ENCODE data around the gene IMMT. TPM values are rescaled to one million over a fixed set of nuclear protein-coding genes. Genes with fewer than 3 reads are reported as not detected.
A peak's percentile ranks its signal among the peaks of the same experiment; 100 is the strongest.

Gene IMMT
- total and polyA plus RNA-seq, 2 donors: 50.5 to 62.6 TPM

DNA sequence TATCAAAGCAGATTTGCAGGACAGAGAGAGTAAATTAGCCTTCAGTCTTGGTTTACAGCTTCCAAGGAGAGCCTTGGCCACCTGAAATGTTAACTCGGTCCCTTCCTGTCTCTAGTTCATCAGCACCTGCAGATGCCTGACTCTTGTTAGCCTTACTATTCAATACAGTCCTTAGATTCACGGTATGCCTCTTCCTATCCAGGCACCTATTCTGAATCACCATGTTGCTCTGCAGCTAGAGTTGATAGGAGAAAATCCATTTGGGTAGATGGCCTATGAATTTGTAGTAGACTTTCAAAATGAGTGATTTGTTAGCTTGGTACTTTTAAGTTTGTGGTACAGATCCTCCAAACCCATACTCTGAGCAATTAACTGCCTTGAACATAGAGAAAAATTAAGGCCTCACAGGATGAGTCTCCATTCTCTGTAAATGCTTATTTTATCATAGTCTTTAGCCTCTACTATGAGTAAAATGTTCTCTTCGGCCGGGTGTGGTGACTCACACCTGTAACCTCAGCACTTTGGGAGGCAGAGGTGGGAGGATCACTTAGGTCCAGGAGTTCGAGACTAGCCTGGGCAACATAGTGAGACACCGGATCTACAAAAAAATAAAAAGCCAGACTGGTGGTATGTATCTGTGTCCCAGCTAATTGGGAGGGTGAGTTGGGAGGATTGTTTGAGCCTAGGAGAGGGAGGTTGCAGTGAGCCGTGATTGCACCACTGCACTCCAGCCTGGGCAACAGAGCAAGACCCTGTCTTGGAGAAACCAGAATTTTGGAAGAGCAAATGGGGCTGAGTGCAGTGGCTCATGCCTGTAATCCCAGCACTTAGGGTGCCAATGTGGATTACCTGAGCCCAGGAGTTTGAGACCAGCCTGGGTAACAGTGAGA lies 56.3 kb downstream of the IMMT start:
- WGBS: 96% methylated on average over 7 of the region's 7 CpGs
- no peak overlapping the region for H3K27ac ChIP-seq (ENCODE audit: low read depth)
- H3K4me3 ChIP-seq (ENCODE audit: low read depth, low read length): no peak overlapping the region
- no peak for DNase-seq (ENCODE audit: extremely low spot score)
- H3K4me1 ChIP-seq (ENCODE audit: insufficient read depth): no peaks in the 10 kb centered on the region
- peaks cover 6% of the 10 kb centered on the region for H3K36me3 ChIP-seq (ENCODE audit: insufficient read depth)

DNA sequence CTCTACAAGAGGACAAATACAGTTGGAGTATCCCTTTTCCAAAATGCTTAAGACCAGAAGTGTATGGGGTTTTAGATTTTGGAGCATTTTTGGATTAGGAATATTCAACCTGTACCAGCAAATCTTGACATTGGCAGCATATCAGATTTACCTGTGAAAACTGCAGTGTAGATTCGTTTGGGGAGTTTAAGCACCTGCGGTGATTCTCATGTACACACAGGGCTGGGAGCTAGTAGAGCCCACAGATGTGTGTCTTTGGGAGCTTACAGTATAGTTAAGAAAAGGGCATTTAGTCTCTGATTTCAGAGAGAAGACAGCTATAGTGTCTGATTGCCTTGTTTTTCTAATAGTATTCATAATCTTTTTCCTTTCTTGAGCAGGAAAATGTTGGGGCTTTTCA lies 59.1 kb downstream of the IMMT start:
- Histone ChIP-seq H3K36me3 (ENCODE audit: insufficient read depth) (peaks cover 11% of the 10 kb centered on the region), H3K4me1 (ENCODE audit: insufficient read depth) (no peaks in the 10 kb centered on the region), H3K4me3 (ENCODE audit: low read depth, low read length) (no peak overlapping the region), H3K27ac (ENCODE audit: low read depth) (no peak overlapping the region)
- DNase-seq (ENCODE audit: extremely low spot score): no peak
- 93% methylated on average over 2 of the region's 2 CpGs for WGBS

DNA sequence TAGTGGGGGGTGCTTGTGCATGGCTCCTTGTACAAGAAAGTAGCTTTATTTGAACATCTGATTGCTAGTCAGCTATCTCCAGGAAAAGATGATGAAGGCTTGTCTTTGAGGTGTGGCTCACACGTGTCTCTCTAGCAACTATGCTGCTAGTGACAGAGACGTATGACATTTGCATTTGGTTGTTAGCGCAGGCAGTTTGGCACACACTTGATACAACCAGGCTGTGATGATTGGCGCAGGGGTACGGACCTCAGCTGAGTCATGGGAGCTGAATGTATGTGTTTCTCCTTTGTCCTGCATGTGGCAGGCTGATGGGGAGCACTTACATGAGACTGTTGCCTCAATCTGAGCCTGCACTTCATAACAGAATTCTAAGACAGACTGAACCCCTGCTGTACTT lies 59.6 kb downstream of the IMMT start:
- WGBS: 88% methylated on average over 5 of the region's 5 CpGs
- no peak for DNase-seq (ENCODE audit: extremely low spot score)
- no peak overlapping the region for H3K27ac ChIP-seq (ENCODE audit: low read depth)
- H3K4me1 ChIP-seq (ENCODE audit: insufficient read depth): no peaks in the 10 kb centered on the region
- H3K36me3 ChIP-seq (ENCODE audit: insufficient read depth): peaks cover 11% of the 10 kb centered on the region
- H3K4me3 ChIP-seq (ENCODE audit: low read depth, low read length): no peak overlapping the region

DNA sequence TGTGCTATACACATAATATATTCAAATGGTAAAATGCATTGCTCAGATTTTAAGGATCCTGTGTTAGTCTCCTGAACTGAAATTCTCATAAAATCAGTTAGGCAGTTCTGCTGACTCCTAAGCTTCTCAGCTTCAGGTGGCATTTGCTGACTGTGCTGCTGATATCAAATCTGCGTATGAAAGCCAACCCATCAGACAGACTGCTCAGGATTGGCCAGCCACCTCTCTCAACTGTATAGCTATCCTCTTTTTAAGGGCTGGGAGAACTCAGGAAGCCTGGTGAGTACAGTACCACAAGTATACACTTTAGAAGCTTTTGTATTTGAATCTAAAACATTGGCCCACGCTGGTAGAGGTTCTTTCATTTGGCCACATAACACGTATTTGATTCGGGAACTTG lies 60.6 kb downstream of the IMMT start:
- WGBS: 95% methylated on average over 4 of the region's 4 CpGs
- H3K4me1 ChIP-seq (ENCODE audit: insufficient read depth): no peaks in the 10 kb centered on the region
- DNase-seq (ENCODE audit: extremely low spot score): no peak
- H3K27ac ChIP-seq (ENCODE audit: low read depth): no peak overlapping the region
- no peak overlapping the region for H3K4me3 ChIP-seq (ENCODE audit: low read depth, low read length)
- peaks cover 11% of the 10 kb centered on the region for H3K36me3 ChIP-seq (ENCODE audit: insufficient read depth)

DNA sequence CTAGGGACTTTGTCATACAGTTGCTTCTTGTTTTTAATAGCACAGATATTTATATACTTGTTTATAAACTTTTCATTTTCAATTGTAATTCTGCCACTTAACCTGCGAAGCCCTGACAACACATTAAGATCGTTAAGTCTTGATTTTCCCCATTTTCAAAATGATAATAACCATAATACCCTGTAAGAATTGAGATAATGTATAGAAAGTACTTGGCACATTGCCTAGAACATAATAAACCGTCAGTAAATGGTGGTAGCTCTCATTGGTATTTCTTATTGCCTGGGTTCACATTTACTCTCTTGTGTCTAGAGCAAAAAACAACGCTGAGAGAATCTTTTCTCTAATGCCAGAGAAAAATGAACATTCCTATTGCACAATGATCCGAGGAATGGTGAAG lies 70.6 kb downstream of the IMMT start:
- Histone ChIP-seq H3K4me3 (ENCODE audit: low read depth, low read length) (no peak overlapping the region), H3K4me1 (ENCODE audit: insufficient read depth) (no peaks in the 10 kb centered on the region), H3K27ac (ENCODE audit: low read depth) (no peak overlapping the region), H3K36me3 (ENCODE audit: insufficient read depth) (peaks cover 17% of the 10 kb centered on the region)
- DNase-seq (ENCODE audit: extremely low spot score): no peak
- WGBS: 73% methylated on average over 5 of the region's 5 CpGs

DNA sequence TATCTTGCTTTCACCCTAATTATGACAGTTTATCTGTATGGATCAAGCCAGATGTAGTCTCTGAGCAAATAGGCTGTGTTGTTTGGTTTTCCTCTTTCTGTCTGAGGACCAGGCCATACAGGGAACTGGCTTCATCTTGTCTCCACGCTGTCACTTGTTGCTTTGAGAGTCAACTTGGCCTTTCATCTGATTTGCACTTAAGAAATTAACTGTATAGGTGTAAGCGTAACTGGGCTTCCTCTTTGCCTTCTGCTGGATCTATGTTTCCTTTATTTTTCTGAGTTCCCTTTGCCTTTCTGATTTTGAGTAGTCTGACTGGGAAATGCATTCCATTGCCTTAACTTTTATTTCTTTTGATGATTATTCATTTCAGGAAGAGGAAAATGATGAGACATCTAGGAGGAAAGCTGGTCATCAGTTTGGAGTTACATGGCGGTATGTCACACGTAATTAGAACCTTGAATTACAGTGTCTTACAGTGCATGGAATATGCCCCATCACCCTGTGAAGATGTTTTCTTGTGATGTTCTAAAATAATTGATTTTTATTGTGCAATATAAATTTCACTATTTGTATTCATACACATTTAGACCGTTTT lies 71.8 kb downstream of the IMMT start:
- no peak overlapping the region for H3K4me3 ChIP-seq (ENCODE audit: low read depth, low read length)
- no peaks in the 10 kb centered on the region for H3K4me1 ChIP-seq (ENCODE audit: insufficient read depth)
- DNase-seq (ENCODE audit: extremely low spot score): no peak
- 91% methylated on average over 5 of the region's 5 CpGs for WGBS
- H3K27ac ChIP-seq (ENCODE audit: low read depth): no peak overlapping the region
- H3K36me3 ChIP-seq (ENCODE audit: insufficient read depth): peaks cover 20% of the 10 kb centered on the region

DNA sequence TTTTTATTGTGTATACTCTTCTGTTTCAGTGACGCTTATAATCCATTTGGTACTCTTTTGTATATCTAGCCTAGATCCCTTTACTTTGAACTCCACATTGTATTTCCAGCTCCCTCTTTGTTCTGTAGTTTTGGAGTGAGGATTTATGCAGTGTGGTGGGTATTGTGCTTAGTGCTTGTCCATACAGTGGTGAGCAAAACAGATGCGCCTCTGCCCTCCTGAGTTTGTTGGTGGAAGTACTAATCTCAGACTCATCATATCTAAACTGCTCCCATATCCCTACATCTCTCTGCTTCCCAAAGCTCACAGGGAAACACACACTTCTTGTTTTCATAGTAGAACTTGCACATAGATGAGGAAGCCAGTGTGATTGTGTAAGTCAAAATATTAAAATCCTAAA lies 77.1 kb downstream of the IMMT start:
- Histone ChIP-seq H3K4me1 (ENCODE audit: insufficient read depth) (no peaks in the 10 kb centered on the region), H3K27ac (ENCODE audit: low read depth) (no peak overlapping the region), H3K4me3 (ENCODE audit: low read depth, low read length) (no peak overlapping the region), H3K36me3 (ENCODE audit: insufficient read depth) (peaks cover 13% of the 10 kb centered on the region)
- 96% methylated on average over 2 of the region's 2 CpGs for WGBS
- DNase-seq (ENCODE audit: extremely low spot score): no peak

DNA sequence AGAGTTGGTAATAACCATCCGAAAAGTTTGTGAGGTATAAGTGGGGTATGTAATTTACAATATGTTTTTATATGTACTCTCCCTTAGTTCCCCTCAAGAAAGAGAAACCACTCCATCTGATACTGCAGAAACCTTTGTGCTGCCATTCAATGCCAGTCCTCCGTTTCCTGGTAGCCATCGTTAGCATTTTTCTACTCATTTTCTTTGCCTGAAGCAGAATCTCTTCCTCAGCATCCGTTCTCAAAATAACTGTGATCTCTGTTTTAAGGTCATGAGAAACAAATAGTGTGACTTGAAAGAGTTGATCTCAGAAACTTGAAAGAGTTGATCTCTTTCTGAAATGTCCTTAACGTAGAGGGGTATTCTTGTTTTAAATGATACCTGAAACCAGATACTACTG lies 88.2 kb downstream of the IMMT start:
- DNase-seq (ENCODE audit: extremely low spot score): no peak
- Histone ChIP-seq H3K4me3 (ENCODE audit: low read depth, low read length) (peak overlapping the region; percentile 79), H3K4me1 (ENCODE audit: insufficient read depth) (no peaks in the 10 kb centered on the region), H3K27ac (ENCODE audit: low read depth) (no peak overlapping the region), H3K36me3 (ENCODE audit: insufficient read depth) (peaks cover under 1% of the 10 kb centered on the region)
- WGBS: 21% methylated on average over 5 of the region's 5 CpGs

DNA sequence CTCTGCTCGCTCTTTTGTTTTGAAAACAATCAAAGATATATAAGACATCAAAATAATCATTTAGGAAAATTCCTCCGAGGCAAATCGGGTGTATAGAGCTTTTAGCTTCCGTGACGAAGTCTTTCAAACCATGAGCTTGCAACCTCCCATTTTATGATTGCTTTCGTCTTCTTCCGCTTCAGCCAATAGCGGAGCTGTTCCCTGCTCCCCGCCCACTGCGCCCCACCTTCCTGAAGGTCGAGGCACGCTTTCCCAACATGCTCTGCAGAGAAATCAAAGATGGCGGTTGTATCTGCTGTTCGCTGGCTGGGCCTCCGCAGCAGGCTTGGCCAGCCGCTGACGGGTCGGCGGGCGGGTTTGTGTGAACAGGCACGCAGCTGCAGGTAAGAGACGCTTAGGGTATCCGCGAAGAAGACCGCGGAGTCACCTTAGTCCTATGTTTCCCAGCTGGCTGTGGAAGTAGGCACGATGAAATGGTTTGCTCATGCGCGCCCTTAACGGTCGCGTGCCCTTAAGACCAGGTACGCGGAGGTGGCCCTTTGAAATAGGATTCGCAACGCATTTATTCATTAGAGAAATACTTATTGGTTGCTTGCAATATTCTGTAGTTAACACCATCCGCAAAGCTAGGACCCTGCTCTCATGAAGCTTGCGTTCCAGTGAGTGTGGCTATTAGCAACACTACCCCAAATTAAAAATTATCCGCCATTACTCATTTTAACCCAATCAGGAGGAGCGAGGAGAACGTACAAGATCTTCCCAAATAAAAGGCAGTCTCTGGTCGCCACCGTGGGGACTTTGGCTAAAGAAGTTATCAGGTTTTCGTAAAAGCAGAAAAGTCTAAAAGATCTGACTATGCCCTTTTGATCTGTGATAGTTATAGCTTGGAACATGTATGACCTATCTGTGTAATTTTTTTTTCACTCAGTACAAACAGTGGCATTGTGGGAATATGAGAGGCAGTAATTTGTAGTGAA lies 89.0 kb downstream of the IMMT start, which contains the start of gene PTCD3:
TSS of gene PTCD3 (plus strand) at position 267 of the 977 bp plus-strand sequence. CDS start at position 280, 13 bp downstream.
- no peaks in the 10 kb centered on the region for H3K4me1 ChIP-seq (ENCODE audit: insufficient read depth)
- peak within 1 kb of the TSS; percentile 79 for H3K4me3 ChIP-seq (ENCODE audit: low read depth, low read length)
- peaks cover 3% of the 10 kb centered on the region for H3K36me3 ChIP-seq (ENCODE audit: insufficient read depth)
- WGBS: under 1% methylated on average over 44 of the region's 44 CpGs
- DNase-seq (ENCODE audit: extremely low spot score): peak; percentile 94
- no peak within 1 kb of the TSS for H3K27ac ChIP-seq (ENCODE audit: low read depth)

DNA sequence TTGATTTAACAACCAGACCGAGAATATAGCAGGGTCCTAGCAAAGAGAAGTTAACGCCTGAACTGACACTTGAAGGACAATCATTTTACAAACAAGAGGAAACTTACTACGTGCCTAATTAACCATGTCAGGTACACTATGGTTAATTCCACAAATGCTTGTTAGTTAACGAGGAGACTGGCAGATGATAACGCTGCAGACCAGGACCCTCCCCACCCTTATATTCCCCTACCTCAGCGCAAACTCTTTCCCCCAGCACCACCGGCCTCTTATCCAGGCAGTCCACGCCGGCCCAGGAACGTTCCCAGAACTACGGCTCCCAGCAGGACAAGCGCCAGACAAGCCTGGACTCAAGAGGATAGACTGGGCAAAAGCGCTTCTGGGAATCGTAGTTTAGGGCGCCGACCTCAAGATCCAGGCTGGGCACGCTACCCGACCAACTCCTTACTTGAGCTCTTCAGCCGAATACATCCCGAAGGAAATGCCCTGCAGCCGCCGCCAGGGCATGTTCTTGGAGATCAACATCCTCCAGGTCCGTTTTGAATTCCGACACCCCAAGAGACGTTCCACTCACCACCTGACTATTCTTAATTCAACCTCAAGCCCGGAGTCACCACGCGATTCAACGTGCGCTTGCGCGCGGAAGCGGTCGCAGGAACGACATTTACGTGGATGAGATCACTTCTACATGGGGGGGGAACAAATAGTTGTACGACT lies 89.9 kb downstream of the IMMT start, which contains the start of gene POLR1A:
TSS of gene POLR1A (minus strand) at position 635 of the 717 bp plus-strand sequence. CDS start at position 525, 110 bp downstream.
- DNase-seq (ENCODE audit: extremely low spot score): peak; percentile 95
- Histone ChIP-seq H3K4me3 (ENCODE audit: low read depth, low read length) (peak within 1 kb of the TSS; percentile 79), H3K36me3 (ENCODE audit: insufficient read depth) (peaks cover 3% of the 10 kb centered on the region), H3K27ac (ENCODE audit: low read depth) (no peak within 1 kb of the TSS), H3K4me1 (ENCODE audit: insufficient read depth) (no peaks in the 10 kb centered on the region)
- WGBS: under 1% methylated on average over 38 of the region's 38 CpGs

DNA sequence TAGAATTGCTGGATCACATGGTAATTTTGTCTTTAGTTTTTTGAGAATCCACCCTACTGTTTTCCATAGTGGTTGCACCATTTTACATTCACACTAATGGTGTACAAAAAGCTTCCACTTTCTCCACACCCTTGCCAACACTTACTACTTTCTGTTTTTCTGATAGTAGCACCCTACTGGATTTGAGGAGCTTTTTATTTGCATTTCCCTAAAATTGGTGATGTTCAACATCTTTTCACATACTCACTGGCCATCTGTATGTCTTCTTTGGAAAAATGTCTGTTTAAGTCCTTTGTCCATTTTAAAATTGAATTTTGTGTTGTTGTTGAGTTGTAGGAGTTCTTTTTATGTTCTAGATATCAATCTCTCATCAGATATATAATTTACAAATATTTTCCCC lies 93.1 kb downstream of the IMMT start:
- Histone ChIP-seq H3K4me3 (ENCODE audit: low read depth, low read length) (no peak overlapping the region), H3K4me1 (ENCODE audit: insufficient read depth) (no peaks in the 10 kb centered on the region)

DNA sequence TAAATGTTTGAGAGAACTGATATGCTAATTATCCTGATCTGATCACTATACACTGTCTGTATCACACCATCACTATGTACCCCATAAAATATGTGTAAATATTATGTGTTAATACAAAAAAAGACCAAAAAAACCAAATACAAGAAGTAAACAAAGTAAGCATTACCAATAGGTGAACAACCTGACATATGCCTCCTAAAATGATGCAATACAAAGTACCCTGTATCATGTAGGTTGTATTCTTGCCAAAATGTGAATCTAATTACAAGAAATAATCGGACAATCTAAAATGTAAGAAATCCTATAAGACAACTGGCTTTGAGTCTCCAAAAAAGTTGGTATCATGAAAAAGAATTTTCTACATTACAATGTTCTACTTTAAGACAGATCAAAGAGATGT lies 97.3 kb downstream of the IMMT start:
- 94% methylated on average over 1 of the region's 1 CpG for WGBS
- DNase-seq (ENCODE audit: extremely low spot score): no peak
- H3K27ac ChIP-seq (ENCODE audit: low read depth): no peak overlapping the region
- H3K4me3 ChIP-seq (ENCODE audit: low read depth, low read length): no peak overlapping the region
- no peaks in the 10 kb centered on the region for H3K4me1 ChIP-seq (ENCODE audit: insufficient read depth)
- H3K36me3 ChIP-seq (ENCODE audit: insufficient read depth): peaks cover 5% of the 10 kb centered on the region

More for the DNA sequence above, 93.1 kb downstream of the IMMT start:
- Histone ChIP-seq H3K27ac (ENCODE audit: low read depth) (no peak overlapping the region), H3K36me3 (ENCODE audit: insufficient read depth) (peaks cover 3% of the 10 kb centered on the region)
- DNase-seq (ENCODE audit: extremely low spot score): no peak
